Astrocyte (in vitro differentiated cells and primary cell): Measurements from ENCODE around the gene ASB10. TPM values are rescaled to one million over a fixed set of nuclear protein-coding genes. Genes with fewer than 3 reads are reported as not detected.

Experiments
- DNase-seq: peaks from one replicate; pipeline ENCODE4 v3.0.0-alpha.2; 2010; ENCODE audit warnings: low read depth
- FAIRE-seq: peaks from 2 replicates; lab custom pipeline; 2011; peaks lifted over from hg19 to GRCh38; lab: Jason Lieb, UNC
- H2AFZ ChIP-seq: 2 replicates; pipeline ENCODE4 v1.6.0; 2012; ENCODE audit warnings: low read depth, low read length, inconsistent platforms
- H3K27ac ChIP-seq: 2 replicates; pipeline ENCODE4 v1.5.1; 2011; ENCODE audit warnings: low read depth, low read length, inconsistent platforms
- H3K27me3 ChIP-seq: 2 replicates; pipeline ENCODE4 v1.6.0; 2011; ENCODE audit warnings: low read length, inconsistent platforms; ENCODE audit not compliant: insufficient read depth
- H3K36me3 ChIP-seq: 2 replicates; pipeline ENCODE4 v1.5.1; 2011; ENCODE audit warnings: low read length, inconsistent platforms; ENCODE audit not compliant: insufficient read depth
- H3K4me1 ChIP-seq: 2 replicates; pipeline ENCODE4 v1.5.1; 2011; ENCODE audit warnings: low read length, inconsistent platforms; ENCODE audit not compliant: insufficient read depth
- H3K4me2 ChIP-seq: 2 replicates; pipeline ENCODE4 v1.6.0; 2012; ENCODE audit warnings: low read length, inconsistent platforms
- H3K4me3 ChIP-seq: 2 replicates; pipeline ENCODE4 v1.5.1; 2011; ENCODE audit warnings: low read depth, mild to moderate bottlenecking, low read length, inconsistent platforms; ENCODE audit not compliant: insufficient read depth
- H3K79me2 ChIP-seq: 2 replicates; pipeline ENCODE4 v1.6.0; 2012; ENCODE audit warnings: mild to moderate bottlenecking, low read length, inconsistent platforms; ENCODE audit not compliant: insufficient read depth
- H3K9ac ChIP-seq: 2 replicates; pipeline ENCODE4 v1.6.0; 2012; ENCODE audit warnings: mild to moderate bottlenecking, low read length, inconsistent platforms
- H3K9me3 ChIP-seq: 2 replicates; pipeline ENCODE4 v1.5.1; 2012; ENCODE audit warnings: low read depth, mild to moderate bottlenecking, low read length, inconsistent platforms; ENCODE audit not compliant: insufficient read depth
- H4K20me1 ChIP-seq: 2 replicates; pipeline ENCODE4 v1.6.0; 2012; ENCODE audit warnings: low read length, inconsistent platforms; ENCODE audit not compliant: insufficient read depth
- H3K27ac Mint-ChIP-seq: one replicate; pipeline ENCODE4 v1.8.0; 2021; ENCODE audit warnings: mild to moderate bottlenecking, mixed read lengths; ENCODE audit not compliant: unreplicated experiment
- H3K27me3 Mint-ChIP-seq: one replicate; pipeline ENCODE4 v1.8.0; 2021; ENCODE audit warnings: low read depth, mixed read lengths; ENCODE audit not compliant: unreplicated experiment
- H3K36me3 Mint-ChIP-seq: one replicate; pipeline ENCODE4 v1.8.0; 2021; ENCODE audit warnings: low read depth, mixed read lengths; ENCODE audit not compliant: unreplicated experiment
- H3K4me1 Mint-ChIP-seq: one replicate; pipeline ENCODE4 v1.8.0; 2021; ENCODE audit warnings: low read depth, mixed read lengths; ENCODE audit not compliant: unreplicated experiment
- H3K4me3 Mint-ChIP-seq: one replicate; pipeline ENCODE4 v1.8.0; 2021; ENCODE audit warnings: mild to moderate bottlenecking, moderate library complexity, mixed read lengths; ENCODE audit not compliant: unreplicated experiment
- H3K9me3 Mint-ChIP-seq: one replicate; pipeline ENCODE4 v1.8.0; 2021; ENCODE audit warnings: mild to moderate bottlenecking, mixed read lengths; ENCODE audit not compliant: unreplicated experiment
- CTCF ChIP-seq: IDR thresholded peaks from 2 replicates; pipeline ENCODE4 v1.5.1; 2011; ENCODE audit warnings: low read depth, mild to moderate bottlenecking, inconsistent platforms, low read length, moderate library complexity; ENCODE audit not compliant: insufficient read depth
- EZH2 ChIP-seq: IDR thresholded peaks from 2 replicates; pipeline ENCODE4 v1.6.1; 2012; ENCODE audit warnings: mild to moderate bottlenecking, low read length, inconsistent platforms; ENCODE audit not compliant: insufficient read depth
- total RNA-seq: library from RNA; stranded (reverse); gene quantifications from 2 replicates; pipeline ENCODE4 v1.2.1, GENCODE V29; 2021

Gene ASB10
- total RNA-seq, 1 donor from 2014 or later = not detected

GRCh38 chr7:151173386-151174245 lies 13.4 kb downstream of the ASB10 start:
- no peak for DNase-seq
- peaks cover 42% of the 10 kb centered on the region for H3K27me3 ChIP-seq
- H3K27ac ChIP-seq = no peak overlapping the region

DNA sequence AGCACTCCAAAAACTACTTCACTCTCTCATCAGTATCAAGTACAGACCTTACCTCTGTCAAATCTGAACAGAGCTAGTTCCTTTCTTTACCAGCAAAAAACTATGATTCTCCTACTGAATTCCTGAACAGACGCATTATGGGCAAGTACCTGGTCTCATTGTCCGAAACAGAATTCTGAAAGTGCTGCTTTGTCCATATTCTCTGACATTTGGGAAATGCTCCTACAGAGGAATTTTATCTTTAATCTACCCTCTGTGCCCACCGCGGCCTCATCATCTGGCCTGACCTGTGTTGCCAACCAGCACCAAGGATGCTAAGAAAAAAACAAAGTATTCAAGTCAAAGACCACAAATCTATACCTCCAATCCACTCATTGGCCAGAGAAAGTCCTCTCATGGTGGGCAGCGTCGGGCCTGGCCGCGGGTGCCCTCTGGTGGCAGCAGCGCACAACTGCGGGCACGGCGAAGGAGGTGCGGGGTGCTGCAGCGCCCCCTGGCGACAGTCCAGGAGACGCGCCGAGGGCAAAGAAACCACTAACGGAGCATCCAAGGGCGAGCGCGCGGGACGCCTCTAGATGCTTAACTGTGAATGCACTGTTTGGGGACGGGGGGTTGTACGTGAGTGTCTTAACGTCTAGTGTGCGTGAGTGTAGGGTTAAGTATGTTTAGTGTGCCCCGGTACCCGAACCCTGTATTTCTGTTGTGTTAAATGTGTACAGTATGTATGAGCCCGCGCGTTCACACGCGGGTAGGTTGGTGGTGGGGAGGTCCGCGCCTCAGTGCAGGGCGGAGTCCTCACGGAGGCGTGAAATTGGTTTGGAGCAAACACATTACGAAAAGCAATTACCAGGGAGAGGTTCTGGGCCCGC lies 14.5 kb downstream of the ASB10 start:
- Mint-ChIP-seq H3K4me3 (no peak overlapping the region), H3K27me3 (peaks cover 82% of the 10 kb centered on the region), H3K9me3 (peaks cover 7% of the 10 kb centered on the region), H3K4me1 (peaks cover 3% of the 10 kb centered on the region), H3K27ac (peak overlapping the region; percentile 30), H3K36me3 (no peaks in the 10 kb centered on the region)
- H3K27me3 ChIP-seq = peaks cover 46% of the 10 kb centered on the region
- no peak overlapping the region for H3K9ac ChIP-seq
- no peaks in the 10 kb centered on the region for H3K9me3 ChIP-seq
- no peaks in the 10 kb centered on the region for H3K4me1 ChIP-seq
- H2AFZ ChIP-seq = no peak overlapping the region
- H3K4me2 ChIP-seq = no peak overlapping the region
- no peak for TF ChIP-seq EZH2
- TF ChIP-seq CTCF = peak; percentile 100
- no peaks in the 10 kb centered on the region for H3K79me2 ChIP-seq
- peaks cover 6% of the 10 kb centered on the region for H4K20me1 ChIP-seq
- DNase-seq (peak; percentile 9), FAIRE-seq (no peak)
- H3K4me3 ChIP-seq = no peak overlapping the region
- H3K36me3 ChIP-seq = no peaks in the 10 kb centered on the region
- H3K27ac ChIP-seq = no peak overlapping the region

More at GRCh38 chr7:151173386-151174245, 13.4 kb downstream of the ASB10 start:
- TF ChIP-seq EZH2 (no peak), CTCF (no peak)
- no peaks in the 10 kb centered on the region for H3K79me2 ChIP-seq
- H3K9me3 ChIP-seq = no peaks in the 10 kb centered on the region
- Mint-ChIP-seq H3K36me3 (no peaks in the 10 kb centered on the region), H3K27me3 (peaks cover 90% of the 10 kb centered on the region), H3K9me3 (peaks cover 7% of the 10 kb centered on the region), H3K4me3 (no peak overlapping the region), H3K27ac (no peak overlapping the region), H3K4me1 (no peaks in the 10 kb centered on the region)
- H4K20me1 ChIP-seq = peaks cover 6% of the 10 kb centered on the region
- FAIRE-seq = no peak
- no peak overlapping the region for H3K9ac ChIP-seq
- no peak overlapping the region for H3K4me3 ChIP-seq
- no peak overlapping the region for H2AFZ ChIP-seq
- no peaks in the 10 kb centered on the region for H3K4me1 ChIP-seq
- no peak overlapping the region for H3K4me2 ChIP-seq
- no peaks in the 10 kb centered on the region for H3K36me3 ChIP-seq
